DMS53 (cell line): ENCODE measurements around the gene C10orf105.
A peak's percentile ranks its signal among the peaks of the same experiment; 100 is the strongest.

Experiments used
- DNase-seq: peaks from one replicate; lab custom pipeline; 2025; lab: John Stamatoyannopoulos, UW

C10orf105 gene

GRCh38 chr10:71697938-71698709 is 21.5 kb downstream of the C10orf105 start:
- no peak for DNase-seq

GRCh38 chr10:71696628-71697326 is 22.8 kb downstream of the C10orf105 start:
- peak; percentile 65 for DNase-seq

DNA sequence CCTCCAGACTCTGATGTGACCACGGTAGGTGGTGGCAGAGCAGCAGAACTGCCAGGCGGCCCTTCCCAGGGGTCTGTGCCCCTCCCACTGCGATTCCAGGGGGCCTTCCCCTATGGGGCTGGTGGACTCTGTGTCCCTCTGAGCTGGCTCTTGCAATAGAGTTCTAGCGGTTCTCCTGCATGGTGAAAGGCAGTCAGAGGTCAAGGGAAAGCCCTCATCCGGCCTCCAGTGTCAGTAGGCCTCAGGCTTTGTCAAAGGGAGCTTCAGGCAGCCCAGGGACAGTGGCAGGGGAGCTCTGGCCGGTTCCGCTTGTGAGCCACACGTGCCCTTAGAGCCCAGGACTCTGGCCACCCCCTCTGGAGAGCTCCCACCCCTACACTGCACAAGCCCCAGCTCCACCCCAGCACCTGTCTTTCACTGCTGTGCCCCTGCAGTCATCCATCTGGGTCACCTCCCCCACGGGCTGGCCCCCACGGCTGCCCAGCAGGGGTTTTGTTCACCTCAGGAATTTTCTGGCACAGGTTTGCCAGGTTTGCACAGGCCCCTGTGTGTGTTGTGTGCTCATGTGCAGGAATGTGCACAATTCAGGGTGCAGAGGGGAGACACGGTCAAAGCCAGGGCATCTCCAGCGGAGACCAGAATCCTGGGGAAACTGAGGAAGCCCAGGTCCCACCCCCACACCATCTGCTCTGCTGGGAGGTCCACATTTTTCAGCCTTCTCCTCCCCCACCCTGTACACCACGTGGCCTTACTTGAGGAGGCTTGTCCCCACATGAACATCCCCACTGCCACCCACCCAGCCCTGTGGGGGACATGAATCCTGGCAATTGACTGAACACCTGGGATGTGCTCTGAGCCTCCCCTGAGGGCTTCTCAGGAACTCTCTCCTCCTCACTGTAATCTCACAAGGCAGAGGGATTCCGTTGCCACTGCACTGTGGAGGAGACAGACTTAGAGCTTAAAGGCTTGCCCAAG is 23.8 kb downstream of the C10orf105 start:
- DNase-seq = no peak

DNA sequence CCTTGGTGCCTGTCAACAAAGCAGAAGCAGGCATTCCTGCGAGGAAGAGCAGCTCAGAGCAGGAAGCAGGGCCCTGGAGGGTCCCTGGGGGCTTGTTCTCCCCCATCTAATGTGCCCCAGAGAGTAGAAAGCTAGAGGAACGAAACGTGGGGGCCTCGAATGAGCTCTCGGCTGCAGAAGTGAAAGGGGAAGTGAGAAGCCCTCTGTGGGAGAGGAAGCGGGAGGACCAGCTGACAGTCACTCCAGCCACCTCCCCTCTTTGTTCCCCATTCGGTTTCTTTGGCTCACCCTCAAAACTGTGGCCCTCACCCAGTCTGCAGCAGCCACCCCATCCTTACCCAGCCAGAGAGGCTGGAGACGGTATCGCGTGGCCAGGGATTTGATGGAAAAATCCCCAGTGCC is 25.0 kb downstream of the C10orf105 start:
- no peak for DNase-seq

DNA sequence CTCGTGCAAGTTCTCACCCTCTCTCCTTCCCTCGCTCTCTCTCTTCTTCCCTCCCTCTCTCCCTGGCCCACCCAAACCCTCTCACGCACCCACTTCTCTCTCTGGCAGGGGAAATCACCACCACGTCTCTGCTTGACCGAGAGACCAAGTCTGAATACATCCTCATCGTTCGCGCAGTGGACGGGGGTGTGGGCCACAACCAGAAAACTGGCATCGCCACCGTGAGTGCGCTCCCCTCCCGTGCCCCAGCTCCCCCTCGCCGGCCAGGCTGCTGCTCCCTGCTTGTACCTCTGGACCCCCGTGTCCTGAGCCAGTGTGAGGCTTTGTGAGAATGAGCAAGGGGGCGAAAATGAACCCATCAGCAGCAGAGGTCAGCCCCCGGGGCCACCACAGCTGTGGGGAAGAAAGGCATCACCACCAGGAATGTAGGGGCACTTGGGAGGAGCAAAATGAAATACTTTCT is 25.5 kb downstream of the C10orf105 start:
- no peak for DNase-seq

- no peak for DNase-seq
Measured at GRCh38 chr10:71693377-71693776, 26.2 kb downstream of the C10orf105 start.

DNA sequence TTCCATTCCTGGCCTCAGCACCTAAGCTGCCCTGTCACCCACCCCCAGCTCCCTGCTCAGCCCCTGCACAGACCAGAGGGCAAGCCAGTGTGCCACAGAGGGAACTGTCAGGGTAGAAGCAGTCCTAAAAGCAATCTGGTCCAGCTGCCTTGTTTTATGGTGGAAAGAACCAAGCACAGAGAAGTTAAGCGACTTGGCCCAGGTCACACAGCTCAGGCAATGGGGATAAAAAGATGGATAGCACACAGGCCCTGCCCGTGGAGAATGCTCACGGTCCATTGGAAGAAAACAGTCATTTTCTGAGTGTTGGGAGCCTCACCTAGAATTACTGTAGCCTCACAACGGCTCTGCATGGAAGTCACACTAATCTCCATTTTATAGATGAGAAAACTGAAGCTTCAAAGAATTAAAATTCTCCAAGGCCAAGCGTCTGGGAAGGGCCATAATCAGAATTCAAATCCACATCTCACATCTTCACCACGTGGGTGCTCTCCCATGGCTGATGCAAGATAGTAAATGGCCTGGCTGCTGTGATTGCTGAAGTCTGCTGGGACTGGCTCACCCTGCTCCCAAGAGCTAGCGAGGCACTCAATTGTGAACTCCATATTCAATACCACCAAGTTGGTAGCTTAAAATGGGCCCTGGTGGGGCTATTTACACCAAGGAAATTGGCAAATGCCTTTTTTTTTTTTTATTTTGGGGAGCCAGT is 26.8 kb downstream of the C10orf105 start:
- no peak for DNase-seq

DNA sequence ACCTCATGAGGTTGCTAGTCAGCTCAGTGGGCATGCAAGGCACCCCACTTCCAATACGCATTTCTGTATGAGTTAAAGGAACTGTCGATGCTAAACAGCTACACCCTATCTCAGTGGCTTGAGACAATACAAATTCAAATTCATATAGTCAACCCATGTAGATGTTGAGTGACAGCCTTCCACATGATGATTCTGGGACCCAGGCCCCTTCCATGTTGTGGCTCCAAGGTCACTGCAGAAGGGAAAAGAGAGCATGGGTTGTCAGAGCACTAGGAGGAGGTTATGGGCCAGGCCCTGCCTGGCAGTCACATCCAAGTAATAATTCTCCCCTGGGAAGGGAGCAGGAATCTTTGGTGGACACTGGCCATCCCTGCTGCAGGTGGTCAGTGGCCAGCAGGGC is 28.2 kb downstream of the C10orf105 start:
- no peak for DNase-seq

GRCh38 chr10:71690094-71690720 is 29.4 kb downstream of the C10orf105 start:
- DNase-seq = no peak

DNA sequence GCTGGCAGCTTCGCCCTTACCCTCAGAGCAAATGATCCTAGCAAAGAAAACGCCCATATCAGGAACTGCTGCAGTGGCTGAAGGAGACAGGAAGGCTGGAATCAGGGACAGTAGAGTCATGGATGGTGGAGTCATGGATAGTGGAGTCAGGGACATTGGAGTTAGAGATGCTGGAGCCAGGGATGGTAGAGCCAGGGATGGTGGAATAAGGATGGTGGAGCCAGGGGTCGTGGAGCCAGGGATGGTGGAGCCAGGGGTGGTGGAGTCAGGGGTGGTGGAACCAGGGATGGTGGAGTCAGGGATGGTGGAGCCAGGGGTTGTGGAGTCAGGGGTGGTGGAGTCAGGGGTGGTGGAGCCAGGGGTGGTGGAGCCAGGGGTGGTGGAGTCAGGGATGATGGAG is 31.3 kb downstream of the C10orf105 start:
- no peak for DNase-seq

DNA sequence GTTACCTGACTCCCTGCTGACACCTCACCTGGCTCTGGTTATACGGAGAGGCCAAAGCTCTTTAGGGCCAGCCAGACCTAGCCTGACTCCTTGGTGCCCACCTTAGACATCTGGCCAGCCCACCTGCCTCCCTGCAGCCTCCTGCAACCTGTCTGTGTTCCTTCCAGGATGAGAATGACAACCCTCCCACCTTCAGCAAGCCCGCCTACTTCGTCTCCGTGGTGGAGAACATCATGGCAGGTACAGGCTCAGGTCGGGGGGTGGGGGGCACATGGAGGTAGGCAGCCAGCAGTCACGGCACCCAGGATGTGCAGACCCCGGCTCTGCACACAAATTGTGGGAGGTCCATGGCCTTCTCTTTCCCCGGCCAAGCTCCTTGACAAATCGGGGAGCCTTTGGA is 32.1 kb downstream of the C10orf105 start:
- DNase-seq = no peak

DNA sequence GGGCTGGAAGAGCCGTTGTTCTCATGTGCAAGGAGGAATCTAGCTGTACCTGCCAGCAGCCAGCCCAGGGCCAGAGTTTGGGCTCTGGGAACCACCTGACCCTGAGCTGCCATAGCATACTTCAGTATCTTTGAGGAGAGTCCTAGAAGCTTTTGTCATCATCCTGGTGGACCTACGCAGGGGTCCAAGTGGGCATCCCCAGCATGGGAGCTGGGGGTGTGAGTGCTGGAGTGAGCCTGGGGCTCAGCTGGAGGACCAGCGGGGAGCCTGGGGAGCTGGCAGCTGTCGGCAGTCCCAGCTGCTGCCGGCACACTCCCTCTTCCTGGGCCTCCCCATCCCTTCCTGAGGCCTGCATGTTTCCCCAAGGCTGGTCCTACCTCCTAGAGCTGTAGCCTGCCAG is 32.5 kb downstream of the C10orf105 start:
- no peak for DNase-seq

DNA sequence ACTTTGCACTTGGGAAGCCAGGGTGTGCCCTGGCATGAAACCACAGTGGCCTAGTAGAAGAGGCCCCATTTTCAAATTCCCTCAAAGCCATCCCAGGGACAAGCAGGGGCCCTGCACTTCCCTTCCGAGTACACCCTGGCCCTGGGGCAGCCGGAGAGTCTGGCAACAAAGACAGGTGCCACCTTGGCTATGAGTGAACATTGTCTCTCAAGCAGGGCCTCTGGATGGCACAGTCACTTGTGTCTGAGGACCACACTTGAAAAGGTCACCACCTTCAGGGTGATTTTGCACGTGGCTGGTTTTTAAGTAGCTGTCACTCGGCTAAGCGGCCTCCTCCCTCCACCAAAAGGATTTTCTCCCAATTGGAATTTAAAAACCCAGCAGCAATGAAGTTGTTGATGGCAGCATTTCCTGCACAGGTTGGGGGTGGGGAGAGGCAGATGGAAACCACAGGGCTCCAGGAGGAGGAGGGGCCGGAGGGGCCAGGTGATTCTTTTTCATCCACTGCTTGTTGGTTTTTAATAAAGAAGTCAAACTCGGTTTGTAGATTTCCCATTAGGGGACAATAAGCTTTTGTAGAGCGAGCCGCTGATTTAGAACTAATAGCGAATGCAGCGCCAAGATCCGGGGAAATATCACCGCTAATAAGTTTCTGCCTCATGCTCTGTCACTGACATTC is 33.9 kb downstream of the C10orf105 start:
- DNase-seq = no peak

GRCh38 chr10:71684356-71685173 is 35.0 kb downstream of the C10orf105 start:
- no peak for DNase-seq

DNA sequence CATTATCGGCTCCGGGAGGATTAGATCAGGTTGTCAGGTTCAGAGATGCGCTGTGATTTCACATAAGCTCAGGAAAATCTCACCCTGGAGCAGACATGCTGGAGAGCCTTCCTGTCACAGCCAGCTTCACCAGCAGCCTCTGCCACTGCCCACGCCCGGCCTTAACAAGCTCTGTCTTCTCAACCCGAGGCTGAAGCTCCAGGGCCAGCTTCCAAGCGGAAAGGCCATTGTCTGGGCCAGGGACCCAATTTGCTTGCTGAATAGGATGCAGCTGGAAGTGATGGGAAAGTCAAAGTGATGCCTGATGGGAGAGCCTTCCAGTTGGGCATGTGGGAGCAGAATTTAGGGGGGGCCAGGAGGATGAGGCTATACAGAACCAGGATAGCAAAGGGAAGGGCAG is 36.3 kb downstream of the C10orf105 start:
- no peak for DNase-seq

- DNase-seq = no peak
Measured at GRCh38 chr10:71681977-71682376, 37.6 kb downstream of the C10orf105 start.

GRCh38 chr10:71679425-71679824 is 40.2 kb downstream of the C10orf105 start:
- no peak for DNase-seq

DNA sequence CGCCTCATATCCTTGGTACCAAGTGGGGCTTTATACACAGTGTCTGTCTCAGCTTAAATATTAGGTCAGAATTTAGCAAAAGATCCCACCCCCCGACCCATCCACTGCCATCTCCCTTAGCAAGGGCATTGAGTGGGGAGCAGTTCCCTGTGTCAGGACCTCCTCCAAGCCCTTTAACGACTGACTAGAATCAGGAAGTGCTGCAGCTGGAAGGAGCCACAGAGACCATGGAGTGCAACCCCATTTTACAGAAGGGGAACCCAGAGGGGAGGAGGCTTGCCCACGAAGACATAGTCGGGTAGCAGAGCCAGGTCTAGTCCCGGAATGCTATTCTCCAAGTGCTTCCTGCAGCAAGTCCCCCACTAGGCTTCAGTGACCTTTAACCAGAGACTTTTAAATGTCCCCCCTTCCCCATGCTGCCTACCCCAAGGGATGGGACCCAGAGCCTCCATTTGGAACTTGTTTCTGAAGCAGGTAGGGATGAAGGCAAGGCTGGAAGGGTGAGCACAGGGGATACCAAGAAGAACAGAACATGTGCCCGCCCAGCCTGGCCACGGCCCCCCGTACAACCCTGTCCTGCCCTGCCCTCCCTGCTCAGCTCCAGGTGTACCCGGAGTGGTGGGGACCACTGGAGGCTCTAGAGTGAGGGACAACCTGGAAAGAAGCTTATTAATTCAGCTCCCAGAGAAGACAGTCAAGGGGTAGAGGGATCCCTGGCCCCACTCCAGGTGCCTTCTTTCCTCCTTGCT is 41.3 kb downstream of the C10orf105 start:
- no peak for DNase-seq

- no peak for DNase-seq
Measured at GRCh38 chr10:71677261-71677660, 42.3 kb downstream of the C10orf105 start.
